GM23338 (cell line): ENCODE measurements around the gene EARS2. TPM values are rescaled to one million over a fixed set of nuclear protein-coding genes. Genes with fewer than 3 reads are reported as not detected.

ENCODE experiments used
- ATAC-seq: fragments of 200-7000 bp; cut with Tn5 transposase; 3 replicates; pipeline ENCODE4 v1.9.1; 2020
- DNase-seq: peaks from one replicate; pipeline ENCODE4 v3.0.0-alpha.2; 2015; ENCODE audit warnings: low spot score
- H2AFZ ChIP-seq: fragments of 200-600 bp; sonication (generic); 2 replicates; pipeline ENCODE4 v1.8.0; 2016; ENCODE audit warnings: antibody characterized with exemption, mild to moderate bottlenecking, moderate library complexity
- H3F3A ChIP-seq: fragments of 200-600 bp; sonication (generic); replicated peaks from 2 replicates; pipeline ENCODE4 v1.8.0; 2017; ENCODE audit warnings: antibody characterized with exemption, mixed run types, low read depth
- H3K27ac ChIP-seq: fragments of 200-600 bp; sonication (generic); 2 replicates; pipeline ENCODE4 v1.6.1; 2016; ENCODE audit warnings: low read depth
- H3K27me3 ChIP-seq: fragments of 200-600 bp; sonication (generic); 2 replicates; pipeline ENCODE4 v1.8.0; 2016; ENCODE audit warnings: mild to moderate bottlenecking, mixed run types, moderate library complexity; ENCODE audit not compliant: insufficient read depth
- H3K36me3 ChIP-seq: fragments of 200-600 bp; sonication (generic); 2 replicates; pipeline ENCODE4 v1.8.0; 2016; ENCODE audit warnings: mild to moderate bottlenecking; ENCODE audit not compliant: insufficient read depth
- H3K4me1 ChIP-seq: fragments of 200-600 bp; sonication (generic); 2 replicates; pipeline ENCODE4 v1.8.0; 2016; ENCODE audit warnings: mild to moderate bottlenecking, moderate library complexity; ENCODE audit not compliant: insufficient read depth
- H3K4me2 ChIP-seq: fragments of 200-600 bp; sonication (generic); 2 replicates; pipeline ENCODE4 v1.7.1; 2017; ENCODE audit warnings: mixed run types
- H3K4me3 ChIP-seq: fragments of 200-600 bp; sonication (generic); 2 replicates; pipeline ENCODE4 v1.6.1; 2016; ENCODE audit warnings: mixed run types
- H3K79me2 ChIP-seq: fragments of 200-600 bp; sonication (generic); replicated peaks from 2 replicates; pipeline ENCODE4 v1.8.0; 2017; ENCODE audit warnings: mild to moderate bottlenecking; ENCODE audit not compliant: insufficient read depth
- H3K9me2 ChIP-seq: fragments of 200-600 bp; sonication (generic); 2 replicates; pipeline ENCODE4 v1.8.0; 2017; ENCODE audit not compliant: insufficient read depth
- H4K20me1 ChIP-seq: fragments of 200-600 bp; sonication (generic); replicated peaks from 2 replicates; pipeline ENCODE4 v1.8.0; 2017; ENCODE audit warnings: mild to moderate bottlenecking; ENCODE audit not compliant: insufficient read depth
- H3K27ac Mint-ChIP-seq: 2 replicates; pipeline ENCODE4 v1.8.0; 2020; ENCODE audit warnings: inconsistent platforms, mild to moderate bottlenecking, moderate library complexity, mixed read lengths
- H3K27me3 Mint-ChIP-seq: 3 replicates; pipeline ENCODE4 v1.8.0; 2022; ENCODE audit warnings: low read depth, mild to moderate bottlenecking, moderate library complexity, mixed read lengths, inconsistent platforms; ENCODE audit not compliant: insufficient read depth, poor library complexity
- H3K36me3 Mint-ChIP-seq: 3 replicates; pipeline ENCODE4 v1.8.0; 2021; ENCODE audit warnings: low read depth, mild to moderate bottlenecking, inconsistent platforms, moderate library complexity, mixed read lengths
- H3K4me1 Mint-ChIP-seq: 3 replicates; pipeline ENCODE4 v1.8.0; 2020; ENCODE audit warnings: mild to moderate bottlenecking, inconsistent platforms, mixed read lengths
- H3K4me3 Mint-ChIP-seq: 3 replicates; pipeline ENCODE4 v1.8.0; 2021; ENCODE audit warnings: moderate library complexity, mild to moderate bottlenecking, inconsistent platforms, mixed read lengths
- H3K9me3 Mint-ChIP-seq: 3 replicates; pipeline ENCODE4 v1.8.0; 2020; ENCODE audit warnings: moderate library complexity, mild to moderate bottlenecking, inconsistent platforms, mixed read lengths
- CTCF ChIP-seq, 2 experiments: fragments of 200-600 bp in 1 of 2; sonication (generic) in 1 of 2; conservative IDR thresholded peaks; 2 replicates each; pipeline versions ENCODE4 v1.5.1 to v1.6.1; 2016 to 2017; ENCODE audit warnings: antibody characterized with exemption in 2 of 2, low read depth in 2 of 2, mild to moderate bottlenecking in 2 of 2, moderate library complexity in 1 of 2
- ETS1 ChIP-seq: IDR thresholded peaks from 2 replicates; pipeline ENCODE4 v1.6.1; 2016; ENCODE audit warnings: antibody characterized with exemption
- EZH2 ChIP-seq: fragments of 200-600 bp; sonication (generic); IDR thresholded peaks from one replicate; pipeline ENCODE4 v1.8.0; 2017; ENCODE audit warnings: antibody characterized with exemption, mild to moderate bottlenecking, low read depth; ENCODE audit not compliant: unreplicated experiment
- JUNB ChIP-seq: IDR thresholded peaks from one replicate; pipeline ENCODE4 v1.6.1; 2016; ENCODE audit warnings: antibody characterized with exemption; ENCODE audit not compliant: unreplicated experiment
- NANOG ChIP-seq: IDR thresholded peaks from 2 replicates; pipeline ENCODE4 v1.6.1; 2016; ENCODE audit warnings: antibody characterized with exemption, borderline replicate concordance
- REST ChIP-seq: IDR thresholded peaks from one replicate; pipeline ENCODE4 v1.6.1; 2018; ENCODE audit warnings: antibody characterized with exemption; ENCODE audit not compliant: unreplicated experiment
- STAT1 ChIP-seq: IDR thresholded peaks from one replicate; pipeline ENCODE4 v1.6.1; 2016; ENCODE audit warnings: antibody characterized with exemption; ENCODE audit not compliant: unreplicated experiment
- ZNF114 ChIP-seq: fragments of 250-450 bp; sonication (Bioruptor Pico); IDR thresholded peaks from 2 replicates; pipeline ENCODE4 v1.5.0; 2020; ENCODE audit warnings: mild to moderate bottlenecking, moderate library complexity
- ZNF331 ChIP-seq: fragments of 250-450 bp; sonication (Bioruptor Pico); IDR thresholded peaks from 2 replicates; pipeline ENCODE4 v1.5.0; 2020; ENCODE audit warnings: low read depth, mild to moderate bottlenecking, moderate library complexity
- polyA plus RNA-seq: library from polyadenylated mRNA; unstranded; fragments of >200 nt; fragmentation: Nextera tagmentation; extraction: Ambion mirVana; gene quantifications from 2 replicates; pipeline ENCODE4 v1.2.1, GENCODE V29; 2016
- total RNA-seq: library from RNA; depleted of rRNA; stranded (reverse); fragments of >200 nt; shearing (Covaris generic); gene quantifications from 2 replicates; pipeline ENCODE4 v1.2.3, GENCODE V29; 2014

EARS2 gene
- total and polyA plus RNA-seq, 2 experiments from 2014 or later: 22.6 to 89.1 TPM

GRCh38 chr16:23527961-23528643, 29.0 kb downstream of the EARS2 start:
- Histone ChIP-seq H3K27me3 (no peaks in the 10 kb centered on the region), H3F3A (no peaks in the 10 kb centered on the region), H3K27ac (no peak overlapping the region), H3K9me2 (no peaks in the 10 kb centered on the region), H4K20me1 (peaks cover 8% of the 10 kb centered on the region; the same call in 1 of the 2 replicates), H3K4me1 (no peaks in the 10 kb centered on the region), H3K4me2 (no peak overlapping the region), H2AFZ (no peak overlapping the region), H3K79me2 (no peaks in the 10 kb centered on the region), H3K36me3 (peaks cover 48% of the 10 kb centered on the region), H3K4me3 (no peak overlapping the region)
- Mint-ChIP-seq H3K27ac (no peak overlapping the region), H3K4me1 (no peaks in the 10 kb centered on the region), H3K27me3 (no peaks in the 10 kb centered on the region), H3K36me3 (peaks cover 66% of the 10 kb centered on the region), H3K4me3 (no peak overlapping the region), H3K9me3 (no peaks in the 10 kb centered on the region)
- ATAC-seq: no peak
- no peak for DNase-seq
- TF ChIP-seq STAT1 (no peak), JUNB (no peak), ZNF114 (CRISPR knock-in tag) (no peak), REST (no peak), ETS1 (no peak), EZH2 (no peak)

GRCh38 chr16:23524886-23525285, 32.3 kb downstream of the EARS2 start:
- Histone ChIP-seq H3K4me3 (no peak overlapping the region), H3K4me1 (no peaks in the 10 kb centered on the region), H3F3A (no peaks in the 10 kb centered on the region), H3K27me3 (no peaks in the 10 kb centered on the region), H3K4me2 (no peak overlapping the region), H2AFZ (no peak overlapping the region), H3K27ac (no peak overlapping the region), H4K20me1 (peaks cover 8% of the 10 kb centered on the region), H3K36me3 (peaks cover 41% of the 10 kb centered on the region), H3K79me2 (no peaks in the 10 kb centered on the region), H3K9me2 (no peaks in the 10 kb centered on the region)
- DNase-seq (no peak), ATAC-seq (no peak)
- Mint-ChIP-seq H3K36me3 (peaks cover 74% of the 10 kb centered on the region), H3K4me3 (no peak overlapping the region), H3K27me3 (no peaks in the 10 kb centered on the region), H3K27ac (no peak overlapping the region), H3K4me1 (no peaks in the 10 kb centered on the region), H3K9me3 (no peaks in the 10 kb centered on the region)
- TF ChIP-seq EZH2: no peak
- TF ChIP-seq ZNF331 (CRISPR knock-in tag): no peak
- TF ChIP-seq CTCF (conservative IDR thresholded peaks at IDR 0.05; ENCODE audit: low read depth in 2 of 2): no peak
- no peak for TF ChIP-seq REST
- TF ChIP-seq ETS1: no peak
- no peak for TF ChIP-seq NANOG
